Measurements from ENCODE around the gene PDAP1. TPM values are rescaled to one million over a fixed set of nuclear protein-coding genes. Genes with fewer than 3 reads are reported as not detected.

PDAP1 gene
- total and polyA plus RNA-seq, 9 of the 15 experiments (the other 6 are each of a cell fraction or from before 2014, with no cell fraction given): 10.2 to 315 (median 129) TPM

GRCh38 chr7:99380032-99380822 lies 28.2 kb downstream of the PDAP1 start:
- POLR2A ChIA-PET: interaction anchor here (0.7 to 1.4 kb wide), 2 partner anchors 10 to 11 kb away, joined by 3 to 4 read pairs; no protein-coding TSS in a partner anchor
- peaks cover 23% of the 10 kb centered on the region; the same call in 1 of the 2 replicates for H4K20me1 ChIP-seq (replicated peaks; ENCODE audit: control insufficient read depth, insufficient read depth, low read length)
- FAIRE-seq: peak; percentile 96
- TF ChIP-seq DNMT1 (IDR thresholded peaks at IDR 0.05) (no peak), BRF2 (IDR thresholded peaks at IDR 0.05; ENCODE audit: borderline replicate concordance, insufficient read depth, insufficient read length) (no peak), ARNT (IDR thresholded peaks at IDR 0.05) (0 out of 4 replicates have a peak, but pooled peaks of 1 of the 2 experiments have one; percentile 30), DPF2 (IDR thresholded peaks at IDR 0.05) (peak; percentile 53), POLR2AphosphoS5 (IDR thresholded peaks at IDR 0.05; ENCODE audit: control insufficient read depth, insufficient read depth, low read depth, low read length) (0 out of 2 replicates have a peak, but pooled peaks have one; percentile 54), FOSL1 (tag; conservative IDR thresholded peaks at IDR 0.05) (0 out of 2 replicates have a peak, but pooled peaks have one; percentile 10), ZNF589 (CRISPR knock-in tag; IDR thresholded peaks at IDR 0.05; ENCODE audit: low read depth) (peak; percentile 41; the same call in 1 of the 2 replicates), SMARCE1 (IDR thresholded peaks at IDR 0.05) (peak; percentile 72; the same call in 1 of the 2 replicates), WHSC1 (IDR thresholded peaks at IDR 0.05; ENCODE audit: low read length) (no peak), PTBP1 (IDR thresholded peaks at IDR 0.05; ENCODE audit: low read depth, low read length) (no peak), NFE2 (IDR thresholded peaks at IDR 0.05; ENCODE audit: low read depth) (peak; percentile 81), LEF1 (IDR thresholded peaks at IDR 0.05) (peak; percentile 68; the same call in 1 of the 2 replicates), ETV5 (CRISPR knock-in tag; IDR thresholded peaks at IDR 0.05; ENCODE audit: low read depth) (peak; percentile 79; the same call in 1 of the 2 replicates), ZNF561 (CRISPR knock-in tag; conservative IDR thresholded peaks at IDR 0.05) (no peak), TCF7L2 (IDR thresholded peaks at IDR 0.05; ENCODE audit: low read depth, low read length) (no peak)
- TF ChIP-seq, protein P1, sequence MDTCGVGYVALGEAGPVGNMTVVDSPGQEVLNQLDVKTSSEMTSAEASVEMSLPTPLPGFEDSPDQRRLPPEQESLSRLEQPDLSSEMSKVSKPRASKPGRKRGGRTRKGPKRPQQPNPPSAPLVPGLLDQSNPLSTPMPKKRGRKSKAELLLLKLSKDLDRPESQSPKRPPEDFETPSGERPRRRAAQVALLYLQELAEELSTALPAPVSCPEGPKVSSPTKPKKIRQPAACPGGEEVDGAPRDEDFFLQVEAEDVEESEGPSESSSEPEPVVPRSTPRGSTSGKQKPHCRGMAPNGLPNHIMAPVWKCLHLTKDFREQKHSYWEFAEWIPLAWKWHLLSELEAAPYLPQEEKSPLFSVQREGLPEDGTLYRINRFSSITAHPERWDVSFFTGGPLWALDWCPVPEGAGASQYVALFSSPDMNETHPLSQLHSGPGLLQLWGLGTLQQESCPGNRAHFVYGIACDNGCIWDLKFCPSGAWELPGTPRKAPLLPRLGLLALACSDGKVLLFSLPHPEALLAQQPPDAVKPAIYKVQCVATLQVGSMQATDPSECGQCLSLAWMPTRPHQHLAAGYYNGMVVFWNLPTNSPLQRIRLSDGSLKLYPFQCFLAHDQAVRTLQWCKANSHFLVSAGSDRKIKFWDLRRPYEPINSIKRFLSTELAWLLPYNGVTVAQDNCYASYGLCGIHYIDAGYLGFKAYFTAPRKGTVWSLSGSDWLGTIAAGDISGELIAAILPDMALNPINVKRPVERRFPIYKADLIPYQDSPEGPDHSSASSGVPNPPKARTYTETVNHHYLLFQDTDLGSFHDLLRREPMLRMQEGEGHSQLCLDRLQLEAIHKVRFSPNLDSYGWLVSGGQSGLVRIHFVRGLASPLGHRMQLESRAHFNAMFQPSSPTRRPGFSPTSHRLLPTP (IDR thresholded peaks at IDR 0.05; ENCODE audit: borderline replicate concordance, extremely low read depth, insufficient read length): no peak
- TF ChIP-seq, protein P2, sequence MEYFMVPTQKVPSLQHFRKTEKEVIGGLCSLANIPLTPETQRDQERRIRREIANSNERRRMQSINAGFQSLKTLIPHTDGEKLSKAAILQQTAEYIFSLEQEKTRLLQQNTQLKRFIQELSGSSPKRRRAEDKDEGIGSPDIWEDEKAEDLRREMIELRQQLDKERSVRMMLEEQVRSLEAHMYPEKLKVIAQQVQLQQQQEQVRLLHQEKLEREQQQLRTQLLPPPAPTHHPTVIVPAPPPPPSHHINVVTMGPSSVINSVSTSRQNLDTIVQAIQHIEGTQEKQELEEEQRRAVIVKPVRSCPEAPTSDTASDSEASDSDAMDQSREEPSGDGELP (CRISPR knock-in tag; IDR thresholded peaks at IDR 0.05; ENCODE audit: borderline replicate concordance): peak; percentile 66; the same call in 1 of the 2 replicates

More at GRCh38 chr7:99380032-99380822, 28.2 kb downstream of the PDAP1 start:
- Histone ChIP-seq H3K36me3 (ENCODE audit: control insufficient read depth, insufficient read depth, low read length) (peaks cover 67% of the 10 kb centered on the region), H3K79me2 (ENCODE audit: control insufficient read depth, insufficient read depth, low read length) (peaks cover 80% of the 10 kb centered on the region), H3K9me3 (replicated peaks; ENCODE audit: control insufficient read depth, insufficient read depth, low read depth, low read length) (no peaks in the 10 kb centered on the region), H3K4me3 (peak overlapping the region; percentile 10; the same call in 1 of the 2 replicates), H3K4me1 (replicated peaks in 1 of 2; ENCODE audit: control insufficient read depth in 2 of 2, insufficient read depth in 2 of 2, low read length in 2 of 2) (peaks cover 27 to 57% of the 10 kb centered on the region in 2 experiments), H3K27me3 (ENCODE audit: control insufficient read depth in 2 of 2, insufficient read depth in 2 of 2, low read length in 2 of 2) (no peaks in the 10 kb centered on the region), H3K27ac (ENCODE audit: extremely low read depth, low read depth, low read length) (peak overlapping the region; percentile 73), H3K9me1 (ENCODE audit: control insufficient read depth, insufficient read depth, low read length) (peaks cover 6% of the 10 kb centered on the region), H3K4me2 (ENCODE audit: insufficient read depth, low read length) (peak overlapping the region; percentile 88), H3K9ac (ENCODE audit: insufficient read depth in 1 of 2, low read depth in 2 of 2, low read length in 2 of 2) (peak overlapping the region; percentile 64 to 82), H2AFZ (ENCODE audit: low read depth, low read length) (peak overlapping the region; percentile 25; the same call in 1 of the 2 replicates)
- intact Hi-C loops (cut with micrococcal nuclease) (no loop called here), in situ Hi-C loops (cut with MboI) (no loop called here)
- WGBS (ENCODE audit: insufficient coverage, low coverage, missing lambda C conversion rate): 18% methylated on average over 12 of the region's 12 CpGs
- DNase-seq (ENCODE audit: extremely low read depth in 1 of 4, low spot score in 3 of 4) (peak; percentile 56 to 84 (median 66)), ATAC-seq (peak; percentile 80)
- TSS peak; percentile 3 for BruUV-seq (replicated peaks)
- CTCF ChIA-PET (ENCODE audit: low intra/inter-chr PET ratio): no interaction called here

All from K562 (cell line).